ENCODE measurements around the gene NEK5.
"Not testable (repeated sequence)": the region's sequence is repeated elsewhere in the genome, so short reads cannot be mapped to it uniquely, and the experiment has no call there.

Gene NEK5

DNA sequence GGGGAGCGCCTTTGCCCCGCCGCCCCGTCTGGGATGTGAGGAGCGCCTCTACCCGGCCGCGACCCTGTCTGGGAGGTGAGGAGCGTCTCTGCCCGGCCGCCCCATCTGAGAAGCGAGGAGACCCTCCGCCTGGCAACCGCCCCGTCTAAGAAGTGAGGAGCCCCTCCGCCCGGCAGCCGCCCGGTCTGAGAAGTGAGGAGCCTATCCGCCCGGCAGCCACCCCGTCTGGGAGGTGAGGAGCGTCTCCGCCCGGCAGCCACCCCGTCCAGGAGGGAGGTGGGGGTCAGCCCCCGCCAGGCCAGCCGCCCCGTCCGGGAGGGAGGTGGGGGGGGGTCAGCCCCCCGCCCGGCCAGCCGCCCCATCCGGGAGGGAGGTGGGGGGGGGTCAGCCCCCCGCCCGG lies 49.0 kb downstream of the NEK5 start:
- FAIRE-seq = not testable (repeated sequence)

DNA sequence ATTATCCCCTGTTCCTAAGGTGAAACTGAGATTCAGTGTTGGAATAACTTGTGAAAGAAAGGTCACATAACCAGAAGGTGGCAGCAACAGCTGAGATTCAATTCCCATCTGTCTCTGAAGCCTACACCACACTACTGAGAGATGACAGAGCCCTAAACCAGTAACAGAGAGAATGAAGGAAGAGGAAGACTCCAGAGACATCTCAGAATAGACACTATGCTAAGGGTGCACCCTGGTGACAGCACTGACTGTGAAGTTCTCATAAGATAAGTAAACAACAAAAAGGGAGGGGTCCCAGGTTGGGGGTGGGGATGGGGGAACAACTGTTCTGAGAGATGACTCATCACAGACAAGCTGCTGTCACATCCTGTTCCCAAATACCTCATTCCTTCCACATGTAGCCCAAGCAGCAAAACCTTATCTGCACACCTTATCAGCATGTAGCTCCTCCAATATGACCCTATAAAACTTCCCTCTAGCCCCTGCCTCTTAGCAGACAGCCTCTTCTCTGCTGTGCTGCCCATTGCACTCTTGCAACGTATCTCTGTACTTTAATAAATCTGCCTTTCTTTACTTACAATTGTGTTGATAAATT lies 57.8 kb downstream of the NEK5 start:
- FAIRE-seq (no peak), DNase-seq (ENCODE audit: insufficient read length, low spot score) (no peak)

More for the DNA sequence above, 49.0 kb downstream of the NEK5 start:
- not testable (repeated sequence) for DNase-seq (ENCODE audit: insufficient read length, low spot score)

DNA sequence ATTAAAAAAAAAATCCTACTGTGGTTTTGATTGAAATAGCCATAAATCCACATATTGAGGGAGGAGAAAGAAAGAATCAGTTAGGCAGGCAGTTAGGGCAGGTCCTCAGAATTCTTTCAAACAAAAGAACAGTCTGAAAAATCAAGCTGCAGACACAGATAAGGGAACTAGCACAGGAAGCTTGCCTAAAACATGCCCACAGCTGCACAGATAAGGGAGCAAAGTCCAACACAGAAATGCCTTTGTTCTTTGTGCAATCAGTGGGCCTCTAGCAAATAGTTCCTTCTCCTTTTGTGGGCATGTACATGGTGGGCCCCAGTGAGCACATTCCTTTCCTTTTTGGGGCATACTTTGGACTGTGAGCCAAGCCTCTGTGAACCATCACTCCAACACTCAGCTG lies 61.6 kb downstream of the NEK5 start:
- FAIRE-seq = no peak
- DNase-seq (ENCODE audit: insufficient read length, low spot score) = no peak

DNA sequence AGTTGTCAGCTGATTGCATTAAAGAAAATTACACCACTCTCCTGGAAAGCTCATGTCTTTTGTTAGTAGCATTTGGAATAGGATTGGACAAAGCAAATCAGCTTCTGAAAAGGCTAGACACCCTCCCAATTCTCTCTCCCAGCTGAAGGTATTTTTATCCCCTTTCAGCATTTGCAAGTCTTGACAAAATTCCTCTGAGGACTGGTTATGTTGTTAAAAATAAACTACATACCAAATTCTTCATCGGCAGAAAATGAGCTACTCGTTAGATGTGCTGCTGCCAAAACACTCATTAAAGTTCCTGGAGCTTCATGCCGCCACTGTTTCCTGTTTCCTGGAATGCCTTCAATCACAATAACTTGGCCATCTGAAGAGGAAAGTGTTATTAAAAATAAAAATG lies 67.3 kb downstream of the NEK5 start:
- DNase-seq (ENCODE audit: insufficient read length, low spot score) (no peak), FAIRE-seq (no peak)

DNA sequence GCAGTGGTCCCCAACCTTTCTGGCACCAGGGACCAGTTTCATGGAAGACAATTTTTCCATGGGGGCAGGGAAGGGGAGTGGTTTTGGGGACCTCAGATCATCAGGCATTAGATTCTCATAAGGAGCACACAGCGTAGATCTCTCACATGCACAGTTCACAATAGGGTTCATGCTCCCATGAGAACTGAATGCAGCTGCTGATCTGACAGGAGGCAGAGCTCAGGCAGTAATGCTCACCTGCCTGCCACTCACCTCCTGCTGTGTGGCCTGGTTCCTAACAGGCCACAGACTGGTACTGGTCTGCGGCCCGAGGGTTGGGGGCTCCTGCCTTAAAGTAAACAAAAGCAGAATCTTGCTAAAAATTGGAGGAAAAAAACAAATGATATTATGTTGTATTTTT lies 67.8 kb downstream of the NEK5 start:
- FAIRE-seq; DNase-seq (ENCODE audit: insufficient read length, low spot score): not testable (repeated sequence)

DNA sequence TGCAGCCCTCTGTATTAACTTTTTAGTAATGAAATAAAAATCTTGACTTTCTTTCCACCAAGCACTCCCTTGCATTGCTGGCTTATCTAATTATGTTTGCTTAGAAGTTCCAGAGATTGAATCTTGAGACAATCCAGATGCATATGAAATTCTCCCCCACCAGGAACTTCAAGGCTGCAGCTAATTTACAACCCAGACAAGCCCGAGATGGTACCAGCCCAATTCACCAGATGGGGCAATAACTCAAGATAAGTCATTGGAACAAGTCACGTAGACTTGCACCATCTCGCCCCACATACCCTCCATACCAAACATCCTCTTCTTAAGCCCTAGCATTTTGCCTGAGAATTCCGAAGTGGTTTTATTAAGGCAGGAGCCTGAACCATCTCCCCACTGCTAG lies 75.4 kb downstream of the NEK5 start:
- FAIRE-seq = no peak
- no peak for DNase-seq (ENCODE audit: insufficient read length, low spot score)

DNA sequence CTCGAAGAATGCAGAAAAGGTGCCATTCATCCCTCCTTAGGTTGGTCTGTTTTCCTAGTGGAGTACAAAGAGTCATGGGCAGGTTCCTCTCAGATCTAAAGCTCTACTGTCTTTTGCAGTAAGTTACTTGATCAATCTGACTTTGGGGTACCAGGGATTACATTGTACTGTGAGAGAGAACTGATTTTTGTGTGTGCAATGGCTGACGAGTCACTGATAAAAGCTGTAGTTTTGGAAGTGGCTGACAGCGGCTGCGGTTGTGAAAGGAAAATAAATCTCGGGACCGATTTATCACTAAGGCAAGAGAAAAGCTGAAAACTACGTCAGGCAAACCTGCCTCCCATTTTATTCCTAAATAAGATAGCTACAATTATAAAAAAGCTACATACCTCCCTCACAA lies 77.5 kb downstream of the NEK5 start:
- DNase-seq (ENCODE audit: insufficient read length, low spot score) = no peak
- FAIRE-seq = no peak

DNA sequence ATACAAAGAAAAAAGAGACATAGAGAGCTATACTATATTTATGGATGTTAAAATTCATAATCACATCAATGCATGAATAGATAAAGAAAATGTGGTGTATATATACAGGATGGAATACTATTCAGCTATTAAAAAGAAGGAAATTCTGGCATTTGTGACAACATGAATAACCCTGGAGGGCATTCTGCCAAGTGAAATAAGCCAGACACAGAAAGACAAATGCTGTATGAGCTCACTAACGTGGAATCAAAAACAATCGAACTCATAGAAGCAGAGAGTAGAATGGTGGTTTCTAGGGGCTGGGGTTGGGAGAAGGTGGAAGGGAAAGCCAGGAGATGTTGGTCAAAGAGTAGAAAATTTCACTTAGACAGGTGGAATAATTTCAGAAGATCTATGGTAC lies 80.4 kb downstream of the NEK5 start:
- no peak for FAIRE-seq

DNA sequence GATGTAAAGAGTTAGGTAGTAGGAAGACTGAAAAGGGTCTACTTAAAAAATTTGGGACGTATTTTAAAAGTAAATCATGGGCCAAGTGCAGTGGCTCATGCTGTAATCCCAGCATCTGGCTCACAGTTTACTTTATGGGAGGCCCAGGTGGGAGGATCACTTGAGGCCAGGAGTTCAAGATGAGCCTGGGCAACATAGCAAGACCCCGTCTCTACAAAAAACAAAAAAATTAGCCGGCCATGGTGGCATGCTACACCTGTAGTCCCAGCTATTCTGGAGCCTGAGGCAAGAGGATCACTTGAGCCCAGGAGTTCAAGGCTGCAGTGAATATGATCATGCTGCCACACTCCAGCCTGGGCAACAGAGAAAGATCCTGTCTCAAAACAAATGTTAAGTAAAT lies 81.4 kb downstream of the NEK5 start:
- FAIRE-seq (no peak), DNase-seq (ENCODE audit: insufficient read length, low spot score) (no peak)

More for the DNA sequence above, 80.4 kb downstream of the NEK5 start:
- no peak for DNase-seq (ENCODE audit: insufficient read length, low spot score)

DNA sequence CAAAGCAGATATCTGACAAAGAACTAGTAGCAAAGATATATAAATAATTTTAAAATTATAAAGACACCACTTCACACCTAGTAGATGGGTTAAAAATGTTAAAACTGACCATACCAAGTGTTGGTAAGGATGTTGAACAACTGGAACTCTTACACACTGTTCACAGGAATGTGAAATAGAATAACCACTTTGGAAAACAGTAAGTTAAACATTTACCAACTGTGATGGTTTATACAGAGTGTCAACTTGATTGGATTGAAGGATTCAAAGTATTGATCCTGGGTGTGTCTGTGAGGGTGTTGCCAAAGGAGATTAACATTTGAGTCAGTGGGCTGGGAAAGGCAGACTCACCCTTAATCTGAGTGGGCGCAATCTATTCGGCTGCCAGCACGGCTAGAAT lies 85.2 kb downstream of the NEK5 start:
- no peak for FAIRE-seq

DNA sequence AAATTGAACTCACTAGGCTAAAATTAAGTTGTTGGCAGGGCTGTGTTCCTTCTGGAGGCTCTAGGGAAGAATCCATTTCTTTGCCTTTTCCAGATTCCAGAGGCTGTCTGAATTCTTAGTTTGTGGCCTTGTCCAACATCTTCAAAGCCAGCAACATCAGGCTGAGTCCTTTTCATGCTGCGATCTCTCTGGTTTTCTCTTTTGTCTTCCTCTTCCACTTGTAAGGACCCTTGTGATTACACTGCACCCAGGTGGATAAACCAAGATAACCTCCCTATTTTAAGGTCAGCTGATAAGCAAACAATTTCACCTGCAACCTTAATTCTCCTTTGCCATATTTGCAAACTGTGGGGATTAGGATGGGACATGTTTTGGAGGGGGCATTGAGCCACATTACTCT lies 92.8 kb downstream of the NEK5 start:
- DNase-seq (ENCODE audit: insufficient read length, low spot score) = no peak
- no peak for FAIRE-seq

More for the DNA sequence above, 85.2 kb downstream of the NEK5 start:
- DNase-seq (ENCODE audit: insufficient read length, low spot score) = no peak

DNA sequence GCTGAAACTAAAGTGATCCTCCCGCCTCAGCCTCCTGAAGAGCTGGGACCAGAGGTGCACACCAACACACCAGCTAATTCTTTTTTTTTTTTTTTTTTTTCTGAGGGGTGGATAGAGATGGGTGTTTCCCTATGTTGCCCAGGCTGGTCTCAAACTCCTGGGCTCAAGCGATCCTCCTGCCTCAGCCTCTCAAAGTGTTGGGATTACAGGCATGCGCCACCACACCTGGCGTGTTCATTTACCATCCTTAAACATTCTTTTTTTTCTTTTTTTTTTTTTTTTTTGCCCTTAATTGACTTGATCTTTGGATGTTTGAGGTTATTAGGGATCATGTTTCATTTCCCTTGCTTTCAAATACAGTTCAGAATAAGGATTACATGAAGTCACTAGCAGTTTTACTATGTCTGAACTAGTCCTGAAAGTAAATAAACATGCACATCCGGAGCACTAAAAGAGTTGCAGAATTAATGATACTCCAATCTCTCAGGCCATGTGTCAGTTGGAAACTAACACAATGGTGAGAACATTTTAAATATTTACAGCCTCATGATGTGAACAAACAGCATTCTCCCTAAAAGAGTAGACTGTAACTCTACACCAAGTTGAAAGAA lies 94.2 kb downstream of the NEK5 start:
- DNase-seq (ENCODE audit: insufficient read length, low spot score) = no peak
- FAIRE-seq = no peak

DNA sequence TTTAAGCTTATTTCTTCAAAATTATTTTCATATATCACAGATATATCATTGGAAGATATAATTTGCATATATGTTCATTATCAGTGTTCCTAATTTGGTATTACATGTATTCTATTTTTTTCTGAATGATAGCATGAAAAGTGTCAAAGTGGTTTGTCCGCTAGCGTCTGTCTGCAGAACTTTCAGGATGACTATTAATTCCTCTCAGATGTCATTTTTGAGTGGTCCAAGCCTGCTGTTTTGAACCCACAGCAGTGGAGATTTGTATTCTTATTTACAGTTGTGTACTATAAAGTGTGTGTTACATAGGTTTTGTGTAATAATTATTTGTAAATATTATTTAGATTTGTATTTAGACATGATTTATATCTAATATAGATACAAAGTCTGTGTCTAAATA lies 95.8 kb downstream of the NEK5 start:
- DNase-seq (ENCODE audit: insufficient read length, low spot score) (no peak), FAIRE-seq (no peak)

DNA sequence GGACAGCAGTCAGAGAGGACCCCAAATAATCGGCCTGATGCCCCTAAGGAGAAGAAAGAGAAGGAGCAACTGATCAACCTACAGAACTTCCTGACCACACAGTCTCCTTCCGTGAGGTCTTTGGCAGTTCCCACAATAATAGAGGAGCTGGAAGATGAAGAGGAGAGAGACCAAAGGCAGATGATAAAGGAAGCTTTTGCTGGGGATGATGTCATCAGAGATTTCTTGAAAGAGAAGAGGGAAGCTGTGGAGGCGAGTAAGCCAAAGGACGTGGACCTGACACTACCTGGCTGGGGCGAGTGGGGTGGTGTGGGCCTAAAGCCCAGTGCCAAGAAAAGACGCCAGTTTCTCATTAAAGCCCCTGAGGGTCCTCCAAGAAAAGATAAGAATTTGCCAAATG lies 98.5 kb downstream of the NEK5 start:
- not testable (repeated sequence) for DNase-seq (ENCODE audit: insufficient read length, low spot score); FAIRE-seq

DNA sequence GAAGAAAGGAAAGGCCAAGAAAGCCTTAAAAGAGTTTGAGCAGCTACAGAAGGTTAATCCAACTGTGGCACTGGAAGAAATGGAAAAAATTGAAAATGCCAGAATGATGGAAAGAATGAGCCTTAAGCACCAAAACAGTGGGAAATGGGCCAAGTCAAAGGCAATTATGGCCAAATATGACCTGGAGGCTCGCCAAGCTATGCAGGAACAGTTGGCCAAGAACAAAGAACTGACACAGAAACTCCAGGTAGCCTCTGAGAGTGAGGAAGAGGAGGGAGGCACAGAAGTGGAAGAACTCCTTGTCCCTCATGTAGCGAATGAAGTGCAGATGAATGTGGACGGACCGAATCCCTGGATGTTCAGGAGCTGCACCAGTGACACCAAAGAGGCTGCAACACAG lies 99.3 kb downstream of the NEK5 start:
- DNase-seq (ENCODE audit: insufficient read length, low spot score) (no peak), FAIRE-seq (no peak)

DNA sequence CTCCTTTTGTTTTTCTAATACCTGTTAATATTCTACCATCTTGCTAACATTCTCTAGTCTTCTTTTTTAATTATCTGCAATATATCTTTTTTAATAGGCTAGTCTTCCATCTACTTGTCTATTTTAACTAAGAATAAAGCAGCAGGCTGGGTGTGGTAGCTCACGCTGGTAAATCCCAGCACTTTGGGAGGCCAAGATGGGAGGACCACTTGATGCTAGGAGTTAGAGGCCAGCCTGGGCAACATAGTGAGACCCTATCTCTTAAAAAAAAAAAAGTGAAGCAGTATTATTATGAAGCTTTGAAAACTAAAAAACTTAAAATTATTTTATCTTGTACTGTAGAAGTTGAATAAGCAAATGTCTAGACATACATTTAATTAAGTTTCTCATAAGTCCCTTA lies 101.0 kb downstream of the NEK5 start:
- DNase-seq (ENCODE audit: insufficient read length, low spot score) (no peak), FAIRE-seq (no peak)

DNA sequence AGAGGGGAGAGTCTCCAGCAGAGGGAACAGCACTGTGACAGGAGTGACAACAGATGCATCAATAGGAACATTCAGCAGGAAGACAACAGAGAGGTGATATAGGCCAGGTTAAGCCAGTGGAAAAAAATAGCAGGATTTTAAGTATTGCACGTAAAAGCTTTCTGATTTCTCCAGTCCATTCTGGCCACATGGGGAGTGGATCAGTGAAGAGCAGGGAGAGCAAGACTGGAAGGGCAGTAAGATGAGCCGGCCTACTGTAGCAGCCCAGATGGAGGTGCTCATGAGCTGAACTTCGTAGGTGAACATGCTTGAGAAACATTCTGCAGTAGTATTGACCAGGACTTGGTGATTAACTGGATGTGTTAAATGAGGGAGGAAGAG lies 102.6 kb downstream of the NEK5 start:
- FAIRE-seq = no peak

DNA sequence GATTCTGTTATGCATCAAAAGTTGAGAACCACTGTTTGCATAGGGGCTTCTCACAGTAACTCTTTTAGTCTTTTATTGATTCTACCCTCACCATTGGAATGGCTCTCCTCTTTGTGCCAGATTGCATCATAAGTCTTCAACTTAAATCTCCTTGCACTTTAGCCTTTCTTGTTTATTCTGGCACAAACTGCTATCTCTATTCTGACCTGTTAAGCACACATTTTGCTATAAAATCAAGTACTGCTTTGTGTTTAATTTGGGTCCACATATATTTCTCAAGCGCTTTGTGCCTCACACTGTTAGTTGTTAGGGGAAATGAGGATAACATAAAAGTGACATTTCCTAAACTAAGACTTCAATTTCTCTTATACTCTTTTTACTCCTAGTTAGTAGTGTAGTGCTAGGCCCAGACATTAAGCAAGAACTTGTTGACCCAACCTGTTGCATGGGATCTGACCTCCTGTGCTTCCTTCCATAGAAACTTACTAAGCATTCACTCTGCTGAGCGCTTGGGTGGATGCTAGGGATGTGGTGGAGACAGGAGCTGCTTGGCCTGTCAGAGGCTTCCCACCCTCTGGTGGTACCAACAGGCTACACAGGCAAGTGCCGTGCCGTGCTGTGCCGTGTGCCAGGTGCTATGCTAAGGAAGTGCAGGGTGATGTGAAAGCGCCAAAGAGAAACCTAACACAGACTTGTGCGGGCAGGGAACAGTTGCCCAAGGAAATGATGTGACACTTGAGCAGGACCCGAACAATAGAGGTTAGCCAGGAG lies 103.2 kb downstream of the NEK5 start:
- FAIRE-seq (no peak), DNase-seq (ENCODE audit: insufficient read length, low spot score) (no peak)

More for the DNA sequence above, 102.6 kb downstream of the NEK5 start:
- no peak for DNase-seq (ENCODE audit: insufficient read length, low spot score)

DNA sequence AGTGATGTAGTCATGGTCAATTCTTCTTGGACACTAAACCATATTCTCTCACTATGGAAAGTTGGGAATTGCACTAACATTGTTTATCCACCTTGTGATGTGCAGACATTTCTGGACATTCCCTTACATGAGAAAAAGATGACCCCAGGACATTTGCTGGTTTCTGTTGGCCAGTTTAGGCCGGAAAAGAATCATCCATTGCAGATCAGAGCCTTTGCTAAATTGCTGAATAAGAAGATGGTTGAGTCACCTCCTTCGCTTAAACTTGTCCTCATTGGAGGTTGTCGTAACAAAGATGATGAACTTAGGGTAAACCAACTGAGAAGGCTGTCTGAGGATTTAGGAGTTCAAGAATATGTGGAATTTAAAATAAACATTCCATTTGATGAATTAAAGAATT lies 104.4 kb downstream of the NEK5 start, which contains the start of gene UTP14C:
Gene UTP14C, plus strand, starts transcription at position 211 of the 400 bp plus-strand sequence. CDS start 4,114 bp downstream, outside the sequence.
- DNase-seq (ENCODE audit: insufficient read length, low spot score) (no peak), FAIRE-seq (no peak)

DNA sequence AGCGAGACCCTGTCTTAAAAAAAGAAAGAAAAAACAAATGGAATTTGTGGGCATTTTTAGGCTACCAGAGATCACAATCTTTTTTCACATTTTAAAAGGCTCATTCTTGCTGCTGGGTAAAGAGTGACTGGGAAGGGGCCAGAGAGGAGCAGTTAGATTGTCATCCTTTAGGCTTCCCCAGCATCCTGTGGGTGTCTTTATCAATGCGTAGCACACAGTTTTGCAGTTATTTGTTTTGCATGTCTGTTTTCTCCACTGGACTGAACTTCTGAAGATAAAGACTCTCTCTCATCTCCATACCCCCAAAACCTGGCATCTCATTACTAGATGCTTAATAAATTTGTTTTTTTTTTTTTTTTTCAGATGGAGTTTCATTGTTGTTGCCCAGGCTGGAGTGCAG lies 106.5 kb downstream of the NEK5 start:
- FAIRE-seq = no peak
- DNase-seq (ENCODE audit: insufficient read length, low spot score) = no peak

DNA sequence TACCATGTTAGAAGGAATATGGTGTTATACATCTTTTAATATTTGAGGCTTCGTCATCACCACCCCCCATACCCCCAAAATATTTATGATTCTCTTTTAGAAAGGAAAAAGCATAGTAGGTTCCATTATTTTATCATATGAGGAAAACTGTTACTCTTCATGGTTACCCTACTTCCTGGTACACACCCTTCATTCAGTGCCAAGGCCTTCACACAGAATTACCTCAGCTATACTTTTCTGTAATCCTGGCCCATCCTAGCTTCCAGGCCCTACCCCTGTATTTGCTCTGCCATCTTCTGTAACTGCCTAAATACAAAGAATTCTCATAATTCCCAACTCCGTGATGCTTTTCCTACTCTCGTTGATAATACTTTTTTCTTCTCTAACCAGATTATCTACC lies 108.7 kb downstream of the NEK5 start:
- DNase-seq (ENCODE audit: insufficient read length, low spot score) (no peak), FAIRE-seq (no peak)

DNA sequence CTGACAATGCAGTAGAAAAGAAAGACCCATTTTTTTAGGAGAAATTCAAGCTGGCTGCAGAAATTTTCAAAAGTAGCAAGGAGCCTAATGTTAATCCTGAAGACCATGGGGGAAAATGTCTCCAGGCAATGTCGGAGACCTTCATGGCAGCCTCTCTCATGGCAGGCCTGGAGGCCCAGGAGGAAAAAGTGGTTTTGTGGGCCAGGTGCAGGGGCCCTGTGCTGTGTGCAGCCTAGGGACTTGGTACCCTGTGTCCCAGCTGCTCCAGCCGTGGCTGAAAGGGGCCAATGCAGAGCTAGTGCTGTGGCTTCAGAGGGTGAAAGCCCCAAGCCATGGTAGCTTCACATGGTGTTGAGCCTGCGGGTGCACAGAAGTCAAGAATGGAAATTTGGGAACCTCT lies 112.6 kb downstream of the NEK5 start:
- FAIRE-seq = no peak
- DNase-seq (ENCODE audit: insufficient read length, low spot score) = no peak

All from GM19239 (cell line).